GM18870 (cell line): Measurements from ENCODE around the gene TMEM116.
"Not testable (repeated sequence)": the region's sequence is repeated elsewhere in the genome, so short reads cannot be mapped to it uniquely, and the experiment has no call there.

Experiments
- ATAC-seq: cut with Tn5 transposase; IDR thresholded peaks from one replicate; pipeline ENCODE4 v1.9.1; 2021; ENCODE audit warnings: moderate library complexity; ENCODE audit not compliant: unreplicated experiment

Gene TMEM116

GRCh38 chr12:112010415-112011344, 2.3 kb downstream of the TMEM116 start:
- ATAC-seq: no peak

GRCh38 chr12:112009596-112009995, 3.4 kb downstream of the TMEM116 start:
- ATAC-seq: not testable (repeated sequence)

- no peak for ATAC-seq
Measured at GRCh38 chr12:112008918-112009317, 4.0 kb downstream of the TMEM116 start.

- ATAC-seq: no peak
Measured at GRCh38 chr12:112007945-112008344, 5.0 kb downstream of the TMEM116 start.

GRCh38 chr12:112005419-112006395, 7.3 kb downstream of the TMEM116 start:
- no peak for ATAC-seq

- no peak for ATAC-seq
Measured at GRCh38 chr12:112004041-112004440, 8.9 kb downstream of the TMEM116 start.

- ATAC-seq: no peak
Measured at GRCh38 chr12:112001576-112001975, 11.4 kb downstream of the TMEM116 start.

GRCh38 chr12:112000820-112001219, 12.1 kb downstream of the TMEM116 start:
- no peak for ATAC-seq

- not testable (repeated sequence) for ATAC-seq
Measured at GRCh38 chr12:111999129-111999528, 13.8 kb downstream of the TMEM116 start.

GRCh38 chr12:111998015-111998414, 14.9 kb downstream of the TMEM116 start:
- ATAC-seq: no peak

GRCh38 chr12:111997300-111997699, 15.7 kb downstream of the TMEM116 start:
- no peak for ATAC-seq

- no peak for ATAC-seq
Measured at GRCh38 chr12:111995782-111996480, 17.0 kb downstream of the TMEM116 start.

- not testable (repeated sequence) for ATAC-seq
Measured at GRCh38 chr12:111994211-111995111, 18.5 kb downstream of the TMEM116 start.

GRCh38 chr12:111993292-111994150, 19.4 kb downstream of the TMEM116 start:
- ATAC-seq: no peak

GRCh38 chr12:111992464-111992863, 20.5 kb downstream of the TMEM116 start:
- ATAC-seq: no peak

- ATAC-seq: no peak
Measured at GRCh38 chr12:111991946-111992345, 21.0 kb downstream of the TMEM116 start.

- no peak for ATAC-seq
Measured at GRCh38 chr12:111991535-111991934, 21.4 kb downstream of the TMEM116 start.

GRCh38 chr12:111984820-111985219, 28.1 kb downstream of the TMEM116 start:
- no peak for ATAC-seq

GRCh38 chr12:111981987-111982386, 31.0 kb downstream of the TMEM116 start:
- ATAC-seq: no peak
